Measurements from ENCODE around the gene C19orf73. TPM values are rescaled to one million over a fixed set of nuclear protein-coding genes. Genes with fewer than 3 reads are reported as not detected.

Gene C19orf73
- total RNA-seq, 4 donors from 2014 or later = 4.9 to 11.2 (median 8.9) TPM

DNA sequence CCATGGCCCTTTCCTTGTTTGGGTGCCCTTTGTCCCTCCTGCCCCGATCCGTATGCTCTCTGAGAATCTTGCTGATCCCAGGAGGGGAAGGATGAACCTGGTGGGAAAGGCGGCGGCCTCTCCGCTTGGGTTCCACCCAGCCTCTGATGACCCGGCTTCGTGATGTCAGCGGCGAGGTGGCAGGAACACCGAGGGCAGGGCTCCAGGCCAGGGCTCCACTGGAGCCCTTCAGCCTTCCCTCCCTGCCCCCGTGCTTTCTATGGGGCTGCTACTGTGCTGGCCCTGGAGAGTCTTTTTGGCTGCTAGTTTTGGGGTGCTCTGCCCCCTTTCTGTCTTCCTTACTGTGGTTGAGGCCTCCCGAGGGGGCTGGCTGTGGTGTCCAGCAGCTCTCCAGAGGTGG lies 16.6 kb downstream of the C19orf73 start:
- WGBS, 2 donors = 85% methylated on average over 12 of the region's 12 CpGs
- H3K4me3 ChIP-seq (ENCODE audit: low read depth, poor library complexity, severe bottlenecking) = no peak overlapping the region
- no peak for DNase-seq (ENCODE audit: low spot score in 2 of 2)
- no peak for TF ChIP-seq POLR2A (IDR thresholded peaks at IDR 0.05)
- TF ChIP-seq, protein P1, sequence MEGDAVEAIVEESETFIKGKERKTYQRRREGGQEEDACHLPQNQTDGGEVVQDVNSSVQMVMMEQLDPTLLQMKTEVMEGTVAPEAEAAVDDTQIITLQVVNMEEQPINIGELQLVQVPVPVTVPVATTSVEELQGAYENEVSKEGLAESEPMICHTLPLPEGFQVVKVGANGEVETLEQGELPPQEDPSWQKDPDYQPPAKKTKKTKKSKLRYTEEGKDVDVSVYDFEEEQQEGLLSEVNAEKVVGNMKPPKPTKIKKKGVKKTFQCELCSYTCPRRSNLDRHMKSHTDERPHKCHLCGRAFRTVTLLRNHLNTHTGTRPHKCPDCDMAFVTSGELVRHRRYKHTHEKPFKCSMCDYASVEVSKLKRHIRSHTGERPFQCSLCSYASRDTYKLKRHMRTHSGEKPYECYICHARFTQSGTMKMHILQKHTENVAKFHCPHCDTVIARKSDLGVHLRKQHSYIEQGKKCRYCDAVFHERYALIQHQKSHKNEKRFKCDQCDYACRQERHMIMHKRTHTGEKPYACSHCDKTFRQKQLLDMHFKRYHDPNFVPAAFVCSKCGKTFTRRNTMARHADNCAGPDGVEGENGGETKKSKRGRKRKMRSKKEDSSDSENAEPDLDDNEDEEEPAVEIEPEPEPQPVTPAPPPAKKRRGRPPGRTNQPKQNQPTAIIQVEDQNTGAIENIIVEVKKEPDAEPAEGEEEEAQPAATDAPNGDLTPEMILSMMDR (IDR thresholded peaks at IDR 0.05) = no peak
- intact Hi-C loops (cut with DNase I; ENCODE audit: low total_unique reads) = no loop called here

DNA sequence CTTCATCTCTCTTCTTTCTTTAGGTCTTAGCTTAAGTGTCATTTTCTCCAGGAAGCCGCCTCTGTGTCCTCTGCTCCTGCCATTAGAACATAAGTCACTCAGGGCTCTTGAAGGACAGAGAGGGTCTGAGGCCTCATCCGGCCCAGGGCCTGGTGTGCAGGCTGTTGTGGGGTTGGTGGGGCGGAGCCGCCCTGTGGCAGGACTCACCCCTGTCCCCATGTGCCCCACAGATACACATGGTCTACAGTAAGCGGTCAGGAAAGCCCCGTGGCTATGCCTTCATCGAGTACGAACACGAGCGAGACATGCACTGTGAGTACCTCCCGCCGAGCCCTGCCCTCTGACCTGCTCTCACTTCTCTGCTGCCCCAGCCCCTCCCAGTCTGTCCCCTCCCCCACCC lies 17.8 kb downstream of the C19orf73 start:
- intact Hi-C loops (cut with DNase I; ENCODE audit: low total_unique reads) = no loop called here
- WGBS, 2 donors = 77 to 86% methylated on average over 12 of the region's 12 CpGs
- no peak overlapping the region for H3K4me3 ChIP-seq (ENCODE audit: low read depth, poor library complexity, severe bottlenecking)
- no peak for DNase-seq (ENCODE audit: low spot score in 2 of 2)
- TF ChIP-seq POLR2A (IDR thresholded peaks at IDR 0.05) = no peak

DNA sequence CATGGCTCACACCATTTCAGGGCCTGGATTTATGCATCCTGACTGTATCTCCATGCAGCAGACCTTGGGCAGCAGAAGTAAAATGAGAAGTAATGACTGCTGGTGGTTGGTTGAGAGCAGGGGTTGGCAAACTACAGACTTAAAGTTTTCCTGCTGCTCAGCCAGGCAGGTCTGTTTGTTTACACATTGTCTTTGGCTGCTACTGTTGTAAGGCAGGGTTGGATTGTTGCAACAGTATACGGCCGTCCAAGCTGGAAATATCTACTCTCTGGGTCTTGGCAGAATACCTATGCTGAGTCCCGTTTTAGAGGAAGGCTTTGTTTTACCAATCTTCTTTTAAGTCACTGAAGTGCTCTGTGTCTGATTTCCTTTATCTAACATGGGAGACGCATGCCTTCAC lies 20.1 kb downstream of the C19orf73 start:
- intact Hi-C loops (cut with DNase I; ENCODE audit: low total_unique reads) = loop anchor here (5.0 kb wide), 1 partner anchor 49 kb away; no protein-coding TSS in a partner anchor
- WGBS, 2 donors = 79 to 84% methylated on average over 4 of the region's 4 CpGs

GRCh38 chr19:49097453-49098288 lies 21.3 kb downstream of the C19orf73 start:
- intact Hi-C loops (cut with DNase I; ENCODE audit: low total_unique reads) = loop anchor here (2.0 to 5.0 kb wide), 2 partner anchors 50 to 99 kb away; no protein-coding TSS in a partner anchor
- WGBS, 2 donors = 46 to 47% methylated on average over 8 of the region's 8 CpGs

More for the DNA sequence above, 20.1 kb downstream of the C19orf73 start:
- no peak overlapping the region for H3K4me3 ChIP-seq (ENCODE audit: low read depth, poor library complexity, severe bottlenecking)
- DNase-seq (ENCODE audit: low spot score in 2 of 2) = no peak
- no peak for TF ChIP-seq POLR2A (IDR thresholded peaks at IDR 0.05)
- TF ChIP-seq, protein P1 (IDR thresholded peaks at IDR 0.05) = no peak

GRCh38 chr19:49094505-49095482 lies 24.1 kb downstream of the C19orf73 start:
- TF ChIP-seq, protein P1 (IDR thresholded peaks at IDR 0.05) = no peak
- TF ChIP-seq POLR2A (IDR thresholded peaks at IDR 0.05) = no peak
- no peak overlapping the region for H3K4me3 ChIP-seq (ENCODE audit: low read depth, poor library complexity, severe bottlenecking)
- WGBS, 2 donors = 70% methylated on average over 23 of the region's 23 CpGs
- intact Hi-C loops (cut with DNase I; ENCODE audit: low total_unique reads) = loop anchor here (5.0 kb wide), 1 partner anchor 53 kb away; no protein-coding TSS in a partner anchor
- DNase-seq (ENCODE audit: low spot score in 2 of 2) = no peak

More at GRCh38 chr19:49097453-49098288, 21.3 kb downstream of the C19orf73 start:
- TF ChIP-seq POLR2A (IDR thresholded peaks at IDR 0.05) = no peak
- TF ChIP-seq, protein P1 (IDR thresholded peaks at IDR 0.05) = peak in 1 of 3 donors; percentile 92
- no peak overlapping the region for H3K4me3 ChIP-seq (ENCODE audit: low read depth, poor library complexity, severe bottlenecking)
- peak; percentile 62 to 93 for DNase-seq (ENCODE audit: low spot score in 2 of 2)

Data from lower leg skin (tissue), 4 donors.